OCI-LY1 (cell line): Measurements from ENCODE around the gene TMED4.

Experiments used
- H2AFZ ChIP-seq: fragments of 200-600 bp; sonication (generic), shearing (Covaris generic); 2 replicates; pipeline ENCODE4 v1.6.0; 2014; ENCODE audit warnings: antibody characterized with exemption, mild to moderate bottlenecking, low read length
- H3F3A ChIP-seq: fragments of 200-600 bp; sonication (generic), shearing (Covaris generic); 2 replicates; pipeline ENCODE4 v1.6.0; 2014; ENCODE audit warnings: mild to moderate bottlenecking, antibody characterized with exemption, low read length, moderate library complexity; ENCODE audit not compliant: insufficient read depth
- H3K27ac ChIP-seq: fragments of 200-600 bp; sonication (generic); 2 replicates; pipeline ENCODE4 v1.5.1; 2014; ENCODE audit warnings: low read length, mixed run types, mild to moderate bottlenecking, low read depth; ENCODE audit not compliant: poor library complexity, severe bottlenecking
- H3K27me3 ChIP-seq: fragments of 200-600 bp; sonication (generic); 2 replicates; pipeline ENCODE4 v1.6.0; 2014; ENCODE audit warnings: antibody characterized with exemption, mild to moderate bottlenecking, low read length, moderate library complexity; ENCODE audit not compliant: insufficient read depth
- H3K36me3 ChIP-seq: fragments of 200-600 bp; sonication (generic); 2 replicates; pipeline ENCODE4 v1.6.1; 2014; ENCODE audit warnings: mild to moderate bottlenecking, antibody characterized with exemption, low read length, moderate library complexity, mixed read lengths; ENCODE audit not compliant: insufficient read depth
- H3K4me1 ChIP-seq: fragments of 200-600 bp; sonication (generic); 2 replicates; pipeline ENCODE4 v1.5.1; 2014; ENCODE audit warnings: mild to moderate bottlenecking, low read length, moderate library complexity; ENCODE audit not compliant: insufficient read depth, severe bottlenecking
- H3K4me2 ChIP-seq: fragments of 200-600 bp; sonication (generic), shearing (Covaris generic); 2 replicates; pipeline ENCODE4 v1.6.1; 2014; ENCODE audit warnings: low read length
- H3K4me3 ChIP-seq: fragments of 200-600 bp; sonication (generic); 2 replicates; pipeline ENCODE4 v1.5.1; 2014; ENCODE audit warnings: low read length, low read depth, mild to moderate bottlenecking, mixed read lengths; ENCODE audit not compliant: poor library complexity, severe bottlenecking
- H3K79me2 ChIP-seq: fragments of 200-600 bp; shearing (Covaris generic); 2 replicates; pipeline ENCODE4 v1.6.1; 2016; ENCODE audit warnings: mixed run types, low read length, mixed read lengths; ENCODE audit not compliant: insufficient read depth
- H3K9ac ChIP-seq: fragments of 200-600 bp; sonication (generic), shearing (Covaris generic); 2 replicates; pipeline ENCODE4 v1.6.1; 2014; ENCODE audit warnings: mild to moderate bottlenecking, low read length, mixed read lengths
- H3K9me2 ChIP-seq: fragments of 200-600 bp; sonication (generic), shearing (Covaris generic); 2 replicates; pipeline ENCODE4 v1.6.1; 2014; ENCODE audit warnings: low read depth, mild to moderate bottlenecking, low read length, mixed read lengths
- H3K9me3 ChIP-seq: fragments of 200-600 bp; shearing (Covaris generic); 2 replicates; pipeline ENCODE4 v1.6.1; 2014; ENCODE audit warnings: low read length, mixed read lengths
- H4K20me1 ChIP-seq: fragments of 200-600 bp; sonication (generic), shearing (Covaris generic); 2 replicates; pipeline ENCODE4 v1.6.0; 2016; ENCODE audit warnings: mild to moderate bottlenecking, low read length; ENCODE audit not compliant: insufficient read depth
- CTCF ChIP-seq: fragments of 200-600 bp; sonication (generic), shearing (Covaris generic); IDR thresholded peaks from 2 replicates; pipeline ENCODE4 v1.5.1; 2017; ENCODE audit warnings: mild to moderate bottlenecking, antibody characterized with exemption, low read length, moderate library complexity, mixed read lengths
- EZH2 ChIP-seq: fragments of 200-600 bp; sonication (generic), shearing (Covaris generic); IDR thresholded peaks from 2 replicates; pipeline ENCODE4 v1.8.0; 2017; ENCODE audit warnings: borderline replicate concordance, mixed run types, mild to moderate bottlenecking, antibody characterized with exemption, low read length, moderate library complexity, mixed read lengths

The TMED4 gene

GRCh38 chr7:44572771-44573170, 9.3 kb downstream of the TMED4 start:
- H3K4me2 ChIP-seq, result peak overlapping the region; percentile 85
- peak overlapping the region; percentile 95 for H3K9ac ChIP-seq
- peaks cover 67% of the 10 kb centered on the region for H3K36me3 ChIP-seq
- no peaks in the 10 kb centered on the region for H4K20me1 ChIP-seq
- H3K9me2 ChIP-seq, result no peaks in the 10 kb centered on the region
- peaks cover 23% of the 10 kb centered on the region for H3K4me1 ChIP-seq
- no peaks in the 10 kb centered on the region for H3F3A ChIP-seq
- H3K9me3 ChIP-seq, result no peaks in the 10 kb centered on the region
- peaks cover 14% of the 10 kb centered on the region for H3K79me2 ChIP-seq
- peak overlapping the region; percentile 87 for H3K4me3 ChIP-seq
- no peak for TF ChIP-seq EZH2
- no peak for TF ChIP-seq CTCF
- no peak overlapping the region for H2AFZ ChIP-seq
- H3K27me3 ChIP-seq, result no peaks in the 10 kb centered on the region
- peak overlapping the region; percentile 44 for H3K27ac ChIP-seq

DNA sequence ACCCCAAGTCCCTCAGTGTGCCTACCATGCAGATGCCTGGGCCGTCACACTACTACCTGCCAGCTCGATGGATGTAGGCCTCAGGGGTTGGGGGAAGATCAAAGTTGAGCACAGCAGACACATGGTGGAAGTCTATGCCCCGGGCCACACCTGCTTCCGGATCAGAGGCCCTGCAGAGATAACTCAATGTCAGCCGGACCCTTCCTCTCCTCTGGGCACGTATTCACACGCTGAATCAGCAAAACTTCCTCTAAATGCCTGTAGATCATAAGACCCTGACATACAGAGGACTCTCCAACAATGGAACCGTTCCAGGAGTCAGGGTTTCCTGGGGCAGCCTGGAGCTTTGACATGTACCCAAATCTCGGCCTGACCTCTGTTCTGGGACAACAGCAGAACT, 12.1 kb downstream of the TMED4 start:
- H3K4me2 ChIP-seq, result no peak overlapping the region
- no peaks in the 10 kb centered on the region for H3K27me3 ChIP-seq
- H2AFZ ChIP-seq, result no peak overlapping the region
- no peaks in the 10 kb centered on the region for H4K20me1 ChIP-seq
- no peaks in the 10 kb centered on the region for H3K9me3 ChIP-seq
- no peak for TF ChIP-seq EZH2
- no peak for TF ChIP-seq CTCF
- H3K9ac ChIP-seq, result no peak overlapping the region
- H3K4me1 ChIP-seq, result peaks cover 19% of the 10 kb centered on the region
- H3K79me2 ChIP-seq, result peaks cover 14% of the 10 kb centered on the region
- H3F3A ChIP-seq, result no peaks in the 10 kb centered on the region
- no peak overlapping the region for H3K27ac ChIP-seq
- no peaks in the 10 kb centered on the region for H3K9me2 ChIP-seq
- H3K36me3 ChIP-seq, result peaks cover 80% of the 10 kb centered on the region
- no peak overlapping the region for H3K4me3 ChIP-seq

- no peak overlapping the region for H3K27ac ChIP-seq
- H3K27me3 ChIP-seq, result no peaks in the 10 kb centered on the region
- TF ChIP-seq CTCF, result no peak
- TF ChIP-seq EZH2, result no peak
- peaks cover 14% of the 10 kb centered on the region for H3K79me2 ChIP-seq
- H2AFZ ChIP-seq, result no peak overlapping the region
- H3K4me1 ChIP-seq, result peaks cover 12% of the 10 kb centered on the region
- H3K9me3 ChIP-seq, result no peaks in the 10 kb centered on the region
- H3K36me3 ChIP-seq, result peaks cover 90% of the 10 kb centered on the region
- no peaks in the 10 kb centered on the region for H3F3A ChIP-seq
- H3K4me2 ChIP-seq, result no peak overlapping the region
- no peak overlapping the region for H3K9ac ChIP-seq
- no peaks in the 10 kb centered on the region for H4K20me1 ChIP-seq
- H3K4me3 ChIP-seq, result no peak overlapping the region
- no peaks in the 10 kb centered on the region for H3K9me2 ChIP-seq
Observed at GRCh38 chr7:44568771-44569560, 13.1 kb downstream of the TMED4 start.
